GM23248 (cell line): Measurements from ENCODE around the gene DGKH.

Experiments used
- EZH2 ChIP-seq: fragments of 200-600 bp; sonication (generic); IDR thresholded peaks from 2 replicates; pipeline ENCODE4 v1.6.1; 2018; ENCODE audit warnings: antibody characterized with exemption, mild to moderate bottlenecking; ENCODE audit not compliant: insufficient read depth, poor library complexity, severe bottlenecking
- EZH2phosphoT487 ChIP-seq: fragments of 200-600 bp; sonication (generic); IDR thresholded peaks from 2 replicates; pipeline ENCODE4 v1.6.1; 2018; ENCODE audit warnings: antibody characterized with exemption, moderate library complexity, mild to moderate bottlenecking, low read depth; ENCODE audit not compliant: insufficient read depth

- TF ChIP-seq EZH2 (no peak), EZH2phosphoT487 (no peak)
These were observed 9.6 kb downstream of the DGKH start for GRCh38 chr13:42057918-42058530.
